GM13976 (cell line): Measurements from ENCODE around the gene EMSY.
"Not testable (repeated sequence)": the region's sequence is repeated elsewhere in the genome, so short reads cannot be mapped to it uniquely, and the experiment has no call there.

Experiments used
- DNase-seq: peaks from one replicate; pipeline ENCODE4 v3.0.0; 2012; ENCODE audit warnings: low spot score
- in situ Hi-C: fragments of 300-500 bp; cut with MboI; formaldehyde crosslinking; loops from one replicate; pipeline ENCODE4 v1.12.0; 2022; ENCODE audit warnings: low sequenced_read_pairs, mixed read lengths, inconsistent platforms; ENCODE audit not compliant: unreplicated experiment
- TF ChIP-seq, protein P1 (sequence below): IDR thresholded peaks from 2 replicates; pipeline ENCODE4 v1.5.1; 2012; ENCODE audit warnings: borderline replicate concordance, mild to moderate bottlenecking; ENCODE audit not compliant: insufficient read depth; ENCODE audit errors: extremely low read depth, missing control alignments, control extremely low read depth

Gene EMSY

DNA sequence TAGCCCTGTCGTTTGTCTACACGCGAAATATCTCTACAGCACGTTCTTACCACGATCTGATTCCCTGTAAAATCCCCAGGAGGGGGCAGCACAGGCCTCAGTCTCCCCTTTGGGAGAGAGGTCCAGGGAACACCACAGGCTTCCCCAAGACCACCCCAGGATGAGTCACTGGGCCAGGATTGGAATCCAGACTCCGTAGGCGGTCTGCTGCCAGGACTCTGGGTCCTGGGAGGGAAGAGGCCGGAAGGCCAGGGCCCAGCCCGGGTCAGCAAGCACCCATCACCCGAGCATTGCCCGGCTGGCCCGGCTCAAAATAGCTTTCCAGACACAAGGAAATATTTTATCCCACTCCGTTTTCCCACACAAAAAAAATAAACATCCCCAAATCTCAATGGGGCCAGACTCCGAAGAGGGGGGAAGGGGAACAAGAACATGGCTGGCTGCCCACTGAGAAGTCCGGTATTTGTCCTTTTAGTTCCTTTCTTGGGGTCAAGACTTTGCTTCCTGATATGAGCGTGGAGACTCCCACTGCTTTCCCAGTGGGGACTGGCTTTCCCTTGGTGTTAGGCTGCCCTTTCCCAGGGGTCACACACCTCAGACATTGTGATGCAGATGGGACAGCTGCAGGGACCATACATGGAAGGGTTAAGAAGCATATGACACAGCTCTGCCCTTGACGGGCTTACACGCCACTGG is 134.4 kb downstream of the EMSY start:
- in situ Hi-C loops = no loop called here
- DNase-seq = no peak
- TF ChIP-seq, protein P1, sequence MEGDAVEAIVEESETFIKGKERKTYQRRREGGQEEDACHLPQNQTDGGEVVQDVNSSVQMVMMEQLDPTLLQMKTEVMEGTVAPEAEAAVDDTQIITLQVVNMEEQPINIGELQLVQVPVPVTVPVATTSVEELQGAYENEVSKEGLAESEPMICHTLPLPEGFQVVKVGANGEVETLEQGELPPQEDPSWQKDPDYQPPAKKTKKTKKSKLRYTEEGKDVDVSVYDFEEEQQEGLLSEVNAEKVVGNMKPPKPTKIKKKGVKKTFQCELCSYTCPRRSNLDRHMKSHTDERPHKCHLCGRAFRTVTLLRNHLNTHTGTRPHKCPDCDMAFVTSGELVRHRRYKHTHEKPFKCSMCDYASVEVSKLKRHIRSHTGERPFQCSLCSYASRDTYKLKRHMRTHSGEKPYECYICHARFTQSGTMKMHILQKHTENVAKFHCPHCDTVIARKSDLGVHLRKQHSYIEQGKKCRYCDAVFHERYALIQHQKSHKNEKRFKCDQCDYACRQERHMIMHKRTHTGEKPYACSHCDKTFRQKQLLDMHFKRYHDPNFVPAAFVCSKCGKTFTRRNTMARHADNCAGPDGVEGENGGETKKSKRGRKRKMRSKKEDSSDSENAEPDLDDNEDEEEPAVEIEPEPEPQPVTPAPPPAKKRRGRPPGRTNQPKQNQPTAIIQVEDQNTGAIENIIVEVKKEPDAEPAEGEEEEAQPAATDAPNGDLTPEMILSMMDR = no peak

DNA sequence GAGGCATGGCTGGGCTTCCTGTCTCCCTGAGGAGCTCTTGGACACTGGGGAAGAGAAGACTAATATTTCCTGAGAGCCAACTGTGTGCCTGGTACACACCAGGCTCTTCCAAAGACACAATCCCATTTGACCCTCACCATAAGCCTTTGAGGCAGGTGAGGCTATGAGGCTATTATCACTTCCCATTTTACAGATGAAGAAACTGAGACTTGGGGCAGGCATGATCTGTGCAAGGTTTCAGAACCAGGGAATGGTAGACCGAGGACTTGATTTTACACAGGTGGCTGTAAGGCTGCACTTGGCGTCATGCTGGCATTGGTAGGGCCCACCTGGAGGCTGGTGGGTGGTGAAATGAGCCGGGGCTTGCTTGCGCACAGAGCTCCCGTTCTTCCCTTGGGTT is 134.9 kb downstream of the EMSY start:
- in situ Hi-C loops = no loop called here
- TF ChIP-seq, protein P1 = no peak
- no peak for DNase-seq

DNA sequence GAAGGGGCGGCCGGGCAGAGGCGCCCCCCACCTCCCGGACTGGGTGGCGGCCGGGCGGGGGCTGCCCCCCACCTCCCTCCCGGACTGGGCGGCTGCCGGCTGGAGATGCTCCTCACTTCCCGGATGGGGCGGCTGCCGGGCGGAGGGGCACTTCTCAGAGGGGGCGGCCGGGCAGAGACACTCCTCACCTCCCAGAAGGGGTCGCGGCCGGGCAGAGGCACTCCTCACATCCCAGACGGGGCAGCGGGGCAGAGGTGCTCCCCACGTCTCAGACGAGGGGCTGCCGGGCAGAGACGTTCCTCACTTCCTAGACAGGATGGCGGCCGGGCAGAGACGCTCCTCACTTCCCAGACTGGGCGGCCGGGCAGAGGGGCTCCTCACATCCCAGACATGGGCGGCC is 137.7 kb downstream of the EMSY start:
- in situ Hi-C loops = not testable (repeated sequence)

DNA sequence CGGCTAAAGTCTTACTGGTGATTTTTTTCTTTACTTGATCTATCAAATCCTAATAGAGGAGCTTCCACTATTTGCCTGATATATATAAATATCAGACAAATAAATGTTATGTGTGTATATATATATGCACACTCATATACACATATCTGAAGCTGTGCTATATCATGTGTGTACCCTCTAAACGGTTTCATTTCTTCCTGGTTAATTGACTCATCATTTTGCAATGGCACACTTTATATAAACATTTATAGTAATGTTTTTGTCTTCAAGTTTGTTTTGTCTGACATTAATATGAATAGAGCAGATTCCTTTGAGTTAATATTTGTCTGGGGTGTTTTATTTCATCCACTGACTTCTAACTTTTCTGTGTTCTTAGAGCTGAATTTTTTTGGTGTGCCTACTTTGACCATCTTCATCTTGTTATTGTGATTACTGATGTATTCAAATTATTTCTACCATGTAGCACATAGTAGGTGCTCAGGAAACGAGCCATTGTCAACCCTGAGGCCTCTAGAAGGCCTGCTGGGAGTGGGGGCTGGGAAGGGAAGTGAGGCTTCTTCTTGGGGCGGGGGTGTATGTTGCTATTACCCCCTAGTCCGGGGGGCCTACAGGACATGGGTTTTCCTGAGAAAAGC is 143.1 kb downstream of the EMSY start:
- TF ChIP-seq, protein P1 = no peak
- in situ Hi-C loops = no loop called here
- no peak for DNase-seq

More for the DNA sequence above, 137.7 kb downstream of the EMSY start:
- not testable (repeated sequence) for DNase-seq

DNA sequence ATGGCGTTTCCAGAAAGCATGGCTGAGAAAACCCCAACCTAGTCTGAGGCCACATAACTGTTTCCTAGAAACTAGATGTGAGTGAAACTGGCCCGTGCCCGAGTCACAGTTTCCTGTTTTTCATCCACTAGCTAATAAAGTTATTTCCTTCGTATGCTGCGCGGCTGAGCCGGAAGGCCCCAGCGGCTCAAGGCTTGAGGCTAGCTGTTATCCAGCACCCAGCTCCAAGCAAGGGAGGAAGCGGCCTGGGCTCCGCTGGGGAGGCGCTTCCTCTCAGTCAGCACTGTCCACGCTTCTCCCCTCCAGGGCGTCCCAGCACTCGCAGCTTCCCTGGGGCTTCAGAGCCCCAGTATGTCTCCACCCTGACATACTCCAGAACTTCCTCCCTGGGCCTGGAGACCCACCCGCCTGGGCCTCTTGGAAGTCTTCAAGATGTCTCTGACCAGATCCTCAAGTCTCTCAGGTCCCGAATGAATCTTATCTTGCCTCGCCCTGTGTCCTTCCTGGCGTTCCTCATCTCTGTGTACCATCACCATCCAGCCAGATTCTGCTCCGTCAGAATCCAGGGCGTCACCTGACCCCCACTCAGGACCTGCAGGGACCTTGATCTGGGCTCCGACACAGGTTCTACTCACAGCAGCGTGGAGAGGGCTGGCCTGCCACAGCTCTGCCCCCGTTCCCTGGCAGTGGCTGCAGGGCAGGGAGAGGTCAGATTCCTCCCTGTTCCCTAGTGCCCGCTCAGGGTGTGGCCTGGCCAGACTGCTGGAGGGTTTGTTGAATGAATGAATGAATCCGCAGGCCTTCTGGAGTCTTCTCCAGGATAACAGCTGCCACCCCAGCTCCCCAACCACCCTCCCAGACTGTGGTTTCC is 143.9 kb downstream of the EMSY start:
- TF ChIP-seq, protein P1 = no peak
- DNase-seq = peak; percentile 25
- in situ Hi-C loops = no loop called here

DNA sequence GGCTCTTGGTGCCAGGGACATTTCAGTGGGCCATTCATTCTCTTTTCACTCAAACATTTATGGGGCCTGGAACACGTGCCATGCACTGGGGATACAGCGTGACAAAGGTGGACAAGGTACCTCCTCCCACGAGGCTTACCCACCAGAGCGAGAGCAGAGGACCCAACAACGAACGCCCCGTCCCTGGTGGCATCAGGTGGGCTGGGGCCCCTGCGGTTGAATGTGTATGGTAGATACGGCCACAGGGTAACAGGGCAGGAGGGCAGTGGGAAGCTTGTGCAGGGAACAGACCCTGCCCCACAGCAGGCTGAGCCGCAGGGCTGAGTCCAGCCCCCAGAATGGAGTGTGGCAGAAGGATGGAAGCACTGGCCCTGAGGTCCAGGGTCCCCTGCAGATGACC is 144.7 kb downstream of the EMSY start:
- in situ Hi-C loops = no loop called here

More for the DNA sequence above, 144.7 kb downstream of the EMSY start:
- TF ChIP-seq, protein P1 = no peak
- DNase-seq = no peak
